GM23338 (cell line): ENCODE results near the gene SPTB. TPM values are rescaled to one million over a fixed set of nuclear protein-coding genes. Genes with fewer than 3 reads are reported as not detected.
A peak's percentile ranks its signal among the peaks of the same experiment; 100 is the strongest.

Experiments
- ATAC-seq: fragments of 200-7000 bp; cut with Tn5 transposase; 3 replicates; pipeline ENCODE4 v1.9.1; 2020
- DNase-seq: peaks from one replicate; pipeline ENCODE4 v3.0.0-alpha.2; 2015; ENCODE audit warnings: low spot score
- H2AFZ ChIP-seq: fragments of 200-600 bp; sonication (generic); 2 replicates; pipeline ENCODE4 v1.8.0; 2016; ENCODE audit warnings: antibody characterized with exemption, mild to moderate bottlenecking, moderate library complexity
- H3F3A ChIP-seq: fragments of 200-600 bp; sonication (generic); replicated peaks from 2 replicates; pipeline ENCODE4 v1.8.0; 2017; ENCODE audit warnings: antibody characterized with exemption, mixed run types, low read depth
- H3K27ac ChIP-seq: fragments of 200-600 bp; sonication (generic); 2 replicates; pipeline ENCODE4 v1.6.1; 2016; ENCODE audit warnings: low read depth
- H3K27me3 ChIP-seq: fragments of 200-600 bp; sonication (generic); 2 replicates; pipeline ENCODE4 v1.8.0; 2016; ENCODE audit warnings: mild to moderate bottlenecking, mixed run types, moderate library complexity; ENCODE audit not compliant: insufficient read depth
- H3K36me3 ChIP-seq: fragments of 200-600 bp; sonication (generic); 2 replicates; pipeline ENCODE4 v1.8.0; 2016; ENCODE audit warnings: mild to moderate bottlenecking; ENCODE audit not compliant: insufficient read depth
- H3K4me1 ChIP-seq: fragments of 200-600 bp; sonication (generic); 2 replicates; pipeline ENCODE4 v1.8.0; 2016; ENCODE audit warnings: mild to moderate bottlenecking, moderate library complexity; ENCODE audit not compliant: insufficient read depth
- H3K4me2 ChIP-seq: fragments of 200-600 bp; sonication (generic); 2 replicates; pipeline ENCODE4 v1.7.1; 2017; ENCODE audit warnings: mixed run types
- H3K4me3 ChIP-seq: fragments of 200-600 bp; sonication (generic); 2 replicates; pipeline ENCODE4 v1.6.1; 2016; ENCODE audit warnings: mixed run types
- H3K79me2 ChIP-seq: fragments of 200-600 bp; sonication (generic); replicated peaks from 2 replicates; pipeline ENCODE4 v1.8.0; 2017; ENCODE audit warnings: mild to moderate bottlenecking; ENCODE audit not compliant: insufficient read depth
- H3K9me2 ChIP-seq: fragments of 200-600 bp; sonication (generic); 2 replicates; pipeline ENCODE4 v1.8.0; 2017; ENCODE audit not compliant: insufficient read depth
- H4K20me1 ChIP-seq: fragments of 200-600 bp; sonication (generic); replicated peaks from 2 replicates; pipeline ENCODE4 v1.8.0; 2017; ENCODE audit warnings: mild to moderate bottlenecking; ENCODE audit not compliant: insufficient read depth
- H3K27ac Mint-ChIP-seq: 2 replicates; pipeline ENCODE4 v1.8.0; 2020; ENCODE audit warnings: inconsistent platforms, mild to moderate bottlenecking, moderate library complexity, mixed read lengths
- H3K27me3 Mint-ChIP-seq: 3 replicates; pipeline ENCODE4 v1.8.0; 2022; ENCODE audit warnings: low read depth, mild to moderate bottlenecking, moderate library complexity, mixed read lengths, inconsistent platforms; ENCODE audit not compliant: insufficient read depth, poor library complexity
- H3K36me3 Mint-ChIP-seq: 3 replicates; pipeline ENCODE4 v1.8.0; 2021; ENCODE audit warnings: low read depth, mild to moderate bottlenecking, inconsistent platforms, moderate library complexity, mixed read lengths
- H3K4me1 Mint-ChIP-seq: 3 replicates; pipeline ENCODE4 v1.8.0; 2020; ENCODE audit warnings: mild to moderate bottlenecking, inconsistent platforms, mixed read lengths
- H3K4me3 Mint-ChIP-seq: 3 replicates; pipeline ENCODE4 v1.8.0; 2021; ENCODE audit warnings: moderate library complexity, mild to moderate bottlenecking, inconsistent platforms, mixed read lengths
- H3K9me3 Mint-ChIP-seq: 3 replicates; pipeline ENCODE4 v1.8.0; 2020; ENCODE audit warnings: moderate library complexity, mild to moderate bottlenecking, inconsistent platforms, mixed read lengths
- CREB1 ChIP-seq: fragments of 250-450 bp; sonication (Bioruptor Pico); IDR thresholded peaks from 2 replicates; pipeline ENCODE4 v1.5.0; 2020; ENCODE audit warnings: low read depth, mild to moderate bottlenecking, moderate library complexity
- CTCF ChIP-seq, 2 experiments: fragments of 200-600 bp in 1 of 2; sonication (generic) in 1 of 2; conservative IDR thresholded peaks; 2 replicates each; pipeline versions ENCODE4 v1.5.1 to v1.6.1; 2016 to 2017; ENCODE audit warnings: antibody characterized with exemption in 2 of 2, low read depth in 2 of 2, mild to moderate bottlenecking in 2 of 2, moderate library complexity in 1 of 2
- ETS1 ChIP-seq: IDR thresholded peaks from 2 replicates; pipeline ENCODE4 v1.6.1; 2016; ENCODE audit warnings: antibody characterized with exemption
- EZH2 ChIP-seq: fragments of 200-600 bp; sonication (generic); IDR thresholded peaks from one replicate; pipeline ENCODE4 v1.8.0; 2017; ENCODE audit warnings: antibody characterized with exemption, mild to moderate bottlenecking, low read depth; ENCODE audit not compliant: unreplicated experiment
- JUNB ChIP-seq: IDR thresholded peaks from one replicate; pipeline ENCODE4 v1.6.1; 2016; ENCODE audit warnings: antibody characterized with exemption; ENCODE audit not compliant: unreplicated experiment
- NANOG ChIP-seq: IDR thresholded peaks from 2 replicates; pipeline ENCODE4 v1.6.1; 2016; ENCODE audit warnings: antibody characterized with exemption, borderline replicate concordance
- STAT1 ChIP-seq: IDR thresholded peaks from one replicate; pipeline ENCODE4 v1.6.1; 2016; ENCODE audit warnings: antibody characterized with exemption; ENCODE audit not compliant: unreplicated experiment
- polyA plus RNA-seq: library from polyadenylated mRNA; unstranded; fragments of >200 nt; fragmentation: Nextera tagmentation; extraction: Ambion mirVana; gene quantifications from 2 replicates; pipeline ENCODE4 v1.2.1, GENCODE V29; 2016
- total RNA-seq: library from RNA; depleted of rRNA; stranded (reverse); fragments of >200 nt; shearing (Covaris generic); gene quantifications from 2 replicates; pipeline ENCODE4 v1.2.3, GENCODE V29; 2014

Gene SPTB
- total and polyA plus RNA-seq, 2 experiments from 2014 or later = 1.1 to 1.9 TPM

DNA sequence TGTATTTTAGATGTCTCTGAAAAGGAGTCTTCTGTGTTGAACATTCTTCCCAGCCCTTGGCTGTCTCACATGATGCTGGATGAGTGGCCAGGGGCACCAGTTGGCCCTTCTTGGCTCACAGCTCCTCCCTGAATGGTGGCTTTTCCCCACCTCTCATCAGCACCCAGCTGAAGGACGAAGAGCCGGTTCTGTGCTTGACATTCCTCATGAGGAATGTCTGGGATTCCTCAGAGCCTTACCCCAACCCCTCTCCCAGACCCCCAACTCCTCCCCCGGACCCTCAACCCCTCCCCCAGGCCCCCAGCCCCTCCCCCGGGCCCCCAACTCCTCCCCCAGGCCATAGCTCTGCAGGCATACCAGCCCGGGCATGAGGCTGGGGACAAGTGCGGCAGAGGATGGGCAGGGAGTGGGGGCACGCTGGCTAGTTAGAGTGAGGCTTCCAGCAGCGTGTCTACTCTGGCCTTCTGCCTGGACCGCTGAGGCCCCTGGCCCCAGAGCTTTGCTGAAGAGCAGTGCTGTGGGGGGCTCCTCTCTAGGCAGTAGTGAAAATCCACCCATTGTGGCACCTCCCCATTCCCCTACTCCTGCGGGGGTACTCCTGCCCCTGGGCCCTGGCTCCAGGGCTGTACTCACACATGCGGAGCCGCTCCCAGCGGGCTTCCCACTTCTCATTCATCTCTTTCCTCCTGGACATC, 111.2 kb downstream of the SPTB start (continued):
- no peak for TF ChIP-seq ETS1
- TF ChIP-seq CREB1 (CRISPR knock-in tag) = no peak
- no peak for TF ChIP-seq STAT1
- no peak for TF ChIP-seq EZH2
- TF ChIP-seq NANOG = no peak

- Mint-ChIP-seq H3K27ac (no peak overlapping the region), H3K36me3 (no peaks in the 10 kb centered on the region), H3K4me1 (peaks cover 52% of the 10 kb centered on the region), H3K27me3 (peaks cover 11% of the 10 kb centered on the region), H3K4me3 (no peak overlapping the region; the same call in 2 of the 3 replicates), H3K9me3 (peaks cover under 1% of the 10 kb centered on the region; the same call in 2 of the 3 replicates)
- peak overlapping the region; percentile 41 for H3K4me2 ChIP-seq
- peaks cover 22% of the 10 kb centered on the region; the same call in 1 of the 2 replicates for H3K4me1 ChIP-seq
- H2AFZ ChIP-seq = peak overlapping the region; percentile 78
- TF ChIP-seq CTCF (conservative IDR thresholded peaks at IDR 0.05; ENCODE audit: low read depth in 2 of 2) = no peak
- H3K4me3 ChIP-seq = no peak overlapping the region
- no peaks in the 10 kb centered on the region for H3K9me2 ChIP-seq
- peaks cover 10% of the 10 kb centered on the region; the same call in 1 of the 2 replicates for H3F3A ChIP-seq
- DNase-seq = no peak
- no peaks in the 10 kb centered on the region for H3K27me3 ChIP-seq
- H4K20me1 ChIP-seq = no peaks in the 10 kb centered on the region
- no peaks in the 10 kb centered on the region for H3K36me3 ChIP-seq
- H3K27ac ChIP-seq = peak overlapping the region; percentile 39; the same call in 1 of the 2 replicates
- no peak for ATAC-seq
- H3K79me2 ChIP-seq = no peaks in the 10 kb centered on the region
Measured at GRCh38 chr14:64767215-64767964, 112.3 kb downstream of the SPTB start.

DNA sequence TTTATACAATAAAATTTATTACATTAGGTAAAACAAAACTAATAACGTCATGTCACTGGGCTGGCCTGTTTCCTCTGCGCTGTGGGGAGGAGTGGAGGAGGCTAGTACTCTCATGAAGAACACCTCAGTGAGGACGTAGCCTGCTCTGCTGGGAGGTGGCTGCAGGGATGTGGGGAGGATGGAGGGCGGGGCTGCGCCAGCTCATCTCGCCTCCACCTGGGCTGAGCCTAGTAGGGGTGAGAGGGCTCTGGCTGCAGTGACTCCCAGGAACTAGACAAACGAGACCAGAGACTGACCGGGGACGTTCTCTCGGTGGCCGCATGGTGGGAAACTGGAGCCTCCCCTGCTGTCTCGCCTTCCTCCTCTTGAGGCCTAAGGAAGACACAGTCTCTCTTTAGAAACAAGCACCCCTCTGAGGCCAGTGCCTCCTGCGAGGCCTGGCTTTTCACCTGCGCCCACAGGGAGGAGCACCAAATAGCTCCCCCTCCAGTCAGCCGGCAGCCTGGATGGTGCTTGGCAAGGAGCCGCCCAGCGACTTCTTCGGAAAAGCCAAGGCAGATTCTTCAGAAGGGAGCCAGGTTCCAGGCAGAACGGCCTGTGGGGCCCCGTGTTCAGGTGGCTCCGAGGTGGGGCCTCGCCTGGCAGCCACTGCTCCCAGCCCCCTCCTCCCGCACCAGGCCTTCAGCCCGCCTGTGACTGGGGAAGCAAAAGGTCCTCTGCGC, 113.1 kb downstream of the SPTB start:
- TF ChIP-seq CTCF (conservative IDR thresholded peaks at IDR 0.05; ENCODE audit: low read depth in 2 of 2) = peak; percentile 26 to 53; a peak in 2 of 4 replicates
- TF ChIP-seq JUNB = peak; percentile 18
- TF ChIP-seq EZH2 = no peak
- no peaks in the 10 kb centered on the region for H3K9me3 Mint-ChIP-seq
- peaks cover 10% of the 10 kb centered on the region; the same call in 1 of the 2 replicates for H3F3A ChIP-seq
- no peaks in the 10 kb centered on the region for H3K27me3 ChIP-seq
- H3K4me3 Mint-ChIP-seq = no peak overlapping the region
- peak; percentile 57 for ATAC-seq
- H3K36me3 ChIP-seq = no peaks in the 10 kb centered on the region
- H3K4me2 ChIP-seq = peak overlapping the region; percentile 41
- DNase-seq = peak; percentile 80
- H3K27me3 Mint-ChIP-seq = peaks cover 9% of the 10 kb centered on the region
- no peak overlapping the region for H3K27ac Mint-ChIP-seq
- peak overlapping the region; percentile 39; the same call in 1 of the 2 replicates for H3K27ac ChIP-seq
- H3K79me2 ChIP-seq = no peaks in the 10 kb centered on the region
- H3K4me3 ChIP-seq = no peak overlapping the region
- H4K20me1 ChIP-seq = no peaks in the 10 kb centered on the region
- H3K4me1 Mint-ChIP-seq = peaks cover 60% of the 10 kb centered on the region
- H3K4me1 ChIP-seq = peaks cover 28% of the 10 kb centered on the region; the same call in 1 of the 2 replicates
- no peaks in the 10 kb centered on the region for H3K36me3 Mint-ChIP-seq
- peak overlapping the region; percentile 78 for H2AFZ ChIP-seq
- H3K9me2 ChIP-seq = no peaks in the 10 kb centered on the region
